HEK293 (cell line): ENCODE measurements around the gene VAMP5.
"Not testable (repeated sequence)": the region's sequence is repeated elsewhere in the genome, so short reads cannot be mapped to it uniquely, and the experiment has no call there.

ENCODE experiments used
- SP3 ChIP-seq: fragments of 450-650 bp; formaldehyde crosslinking; IDR thresholded peaks from 2 replicates; pipeline ENCODE4 v1.5.1; 2016; ENCODE audit warnings: missing biosample characterization, missing genetic modification characterization
- ZBTB8A ChIP-seq: fragments of 450-650 bp; formaldehyde crosslinking; IDR thresholded peaks from 2 replicates; pipeline ENCODE4 v1.5.1; 2016; ENCODE audit warnings: missing biosample characterization, missing genetic modification characterization
- ZNF114 ChIP-seq: fragments of 450-650 bp; formaldehyde crosslinking; IDR thresholded peaks from 2 replicates; pipeline ENCODE4 v1.5.0; 2017; ENCODE audit warnings: missing biosample characterization, missing genetic modification characterization
- TF ChIP-seq, protein P1 (sequence below): fragments of 450-650 bp; formaldehyde crosslinking; IDR thresholded peaks from 2 replicates; pipeline ENCODE4 v1.5.1; 2016; ENCODE audit warnings: missing biosample characterization, missing genetic modification characterization

DNA sequence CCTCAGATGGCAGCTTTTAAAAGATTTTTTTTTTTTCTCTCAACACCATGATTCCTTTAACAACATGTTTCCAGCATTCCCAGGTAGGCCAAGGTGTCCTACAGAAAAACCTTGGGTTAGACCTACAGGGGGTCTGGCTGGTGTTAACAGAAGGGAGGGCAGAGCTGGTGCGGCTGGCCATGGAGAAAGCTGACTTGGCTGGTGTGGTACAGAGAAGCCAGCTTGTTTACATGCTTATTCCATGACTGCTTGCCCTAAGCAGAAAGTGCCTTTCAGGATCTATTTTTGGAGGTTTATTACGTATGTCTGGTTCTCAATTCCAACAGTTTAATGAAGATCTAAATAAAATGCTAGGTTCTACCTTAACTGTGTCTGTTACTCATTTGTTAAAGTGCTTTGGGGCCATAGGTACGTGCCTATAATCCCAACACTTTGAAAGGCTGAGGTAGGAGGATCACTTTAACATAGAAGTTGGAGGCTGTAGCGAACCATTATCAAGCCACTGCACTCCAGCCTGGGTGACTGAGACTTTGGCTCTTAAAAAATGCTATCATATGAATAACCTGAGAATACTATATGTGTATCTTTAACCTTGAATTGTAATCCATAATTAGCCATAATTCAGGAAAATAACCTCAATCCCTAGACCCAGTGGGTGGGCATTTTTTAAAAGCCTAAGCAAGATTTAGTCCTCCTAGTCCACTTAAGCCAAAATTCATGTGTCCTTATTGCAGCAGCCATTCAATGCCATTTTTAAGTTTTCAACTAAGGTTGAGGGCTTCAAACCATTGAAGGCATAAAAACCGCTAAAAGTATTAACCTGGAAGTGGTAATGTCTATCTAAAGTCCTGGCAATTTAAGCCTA lies 39.1 kb upstream of the VAMP5 start:
- TF ChIP-seq, protein P1, sequence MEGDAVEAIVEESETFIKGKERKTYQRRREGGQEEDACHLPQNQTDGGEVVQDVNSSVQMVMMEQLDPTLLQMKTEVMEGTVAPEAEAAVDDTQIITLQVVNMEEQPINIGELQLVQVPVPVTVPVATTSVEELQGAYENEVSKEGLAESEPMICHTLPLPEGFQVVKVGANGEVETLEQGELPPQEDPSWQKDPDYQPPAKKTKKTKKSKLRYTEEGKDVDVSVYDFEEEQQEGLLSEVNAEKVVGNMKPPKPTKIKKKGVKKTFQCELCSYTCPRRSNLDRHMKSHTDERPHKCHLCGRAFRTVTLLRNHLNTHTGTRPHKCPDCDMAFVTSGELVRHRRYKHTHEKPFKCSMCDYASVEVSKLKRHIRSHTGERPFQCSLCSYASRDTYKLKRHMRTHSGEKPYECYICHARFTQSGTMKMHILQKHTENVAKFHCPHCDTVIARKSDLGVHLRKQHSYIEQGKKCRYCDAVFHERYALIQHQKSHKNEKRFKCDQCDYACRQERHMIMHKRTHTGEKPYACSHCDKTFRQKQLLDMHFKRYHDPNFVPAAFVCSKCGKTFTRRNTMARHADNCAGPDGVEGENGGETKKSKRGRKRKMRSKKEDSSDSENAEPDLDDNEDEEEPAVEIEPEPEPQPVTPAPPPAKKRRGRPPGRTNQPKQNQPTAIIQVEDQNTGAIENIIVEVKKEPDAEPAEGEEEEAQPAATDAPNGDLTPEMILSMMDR (tag by site-specific recombination) = not testable (repeated sequence)
- TF ChIP-seq SP3 (tag by site-specific recombination); ZNF114; ZBTB8A (tag by site-specific recombination): not testable (repeated sequence)
